Hepatocyte (in vitro differentiated cells): ENCODE data around the gene CNTNAP3B.
"Not testable (repeated sequence)": the region's sequence is repeated elsewhere in the genome, so short reads cannot be mapped to it uniquely, and the experiment has no call there.

Experiments used
- CTCF ChIP-seq: fragments of 200-600 bp; sonication (generic); IDR thresholded peaks from 2 replicates; pipeline ENCODE4 v1.5.1; 2016; ENCODE audit warnings: antibody characterized with exemption, mild to moderate bottlenecking; ENCODE audit not compliant: poor library complexity
- EZH2 ChIP-seq: fragments of 200-600 bp; sonication (generic); IDR thresholded peaks from 2 replicates; pipeline ENCODE4 v1.6.1; 2016; ENCODE audit warnings: antibody characterized with exemption, mild to moderate bottlenecking, borderline replicate concordance
- EZH2phosphoT487 ChIP-seq: fragments of 200-600 bp; sonication (generic); IDR thresholded peaks from one replicate; pipeline ENCODE4 v1.6.1; 2018; ENCODE audit warnings: antibody characterized with exemption, mild to moderate bottlenecking, low read depth, moderate library complexity; ENCODE audit not compliant: unreplicated experiment, severe bottlenecking

DNA sequence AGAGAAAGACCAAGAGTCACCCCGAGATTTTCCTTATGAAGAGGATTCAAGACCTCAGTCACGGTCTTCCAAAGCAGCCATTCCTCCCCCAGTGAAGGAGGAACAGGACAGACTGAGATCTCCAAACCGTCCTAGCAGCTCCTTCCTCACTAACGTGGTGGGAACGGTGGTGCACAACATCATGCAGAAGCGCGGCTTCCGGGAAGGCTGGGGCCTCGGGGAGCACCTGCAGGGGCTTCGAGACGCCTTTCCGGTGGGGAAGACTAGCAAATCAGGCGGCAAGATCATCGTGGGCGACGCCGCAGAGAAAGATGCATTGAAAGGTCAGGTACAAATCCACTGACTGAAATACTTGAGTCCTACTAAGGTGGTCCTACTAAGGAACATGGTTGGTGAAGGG is 154.3 kb downstream of the CNTNAP3B start:
- not testable (repeated sequence) for TF ChIP-seq EZH2, CTCF, EZH2phosphoT487
